K562 (cell line): ENCODE results near the gene ZBTB9. TPM values are rescaled to one million over a fixed set of nuclear protein-coding genes. Genes with fewer than 3 reads are reported as not detected.

ENCODE experiments used
- ESRRB ChIP-seq: fragments of 250-450 bp; sonication (Bioruptor Pico); IDR thresholded peaks from 2 replicates; pipeline ENCODE4 v1.5.0; 2020; ENCODE audit warnings: mild to moderate bottlenecking, moderate library complexity, borderline replicate concordance
- FOXJ2 ChIP-seq: fragments of 200-800 bp; sonication (Bioruptor generic); IDR thresholded peaks from 2 replicates; pipeline ENCODE4 v1.6.1; 2016; ENCODE audit warnings: missing genetic modification characterization, missing compliant biosample characterization
- HIVEP1 ChIP-seq: fragments of 250-450 bp; sonication (Bioruptor Pico); IDR thresholded peaks from 2 replicates; pipeline ENCODE4 v1.4.0; 2020; ENCODE audit warnings: mild to moderate bottlenecking
- MCM7 ChIP-seq, 2 experiments: fragments of 450-650 bp; IDR thresholded peaks; 2 replicates each; pipeline ENCODE4 v1.6.1; 2016 to 2018
- NCOA4 ChIP-seq: fragments of 450-650 bp; IDR thresholded peaks from 2 replicates; pipeline ENCODE4 v1.6.1; 2018; ENCODE audit warnings: mild to moderate bottlenecking; ENCODE audit not compliant: partially characterized antibody
- NFE2L1 ChIP-seq: fragments of 450-650 bp; IDR thresholded peaks from 2 replicates; pipeline ENCODE4 v1.6.1; 2016; ENCODE audit warnings: missing genetic modification characterization, low read depth, mild to moderate bottlenecking, missing compliant biosample characterization, moderate library complexity, borderline replicate concordance
- RBM14 ChIP-seq: fragments of 200-400 bp; formaldehyde crosslinking; IDR thresholded peaks from 2 replicates; pipeline ENCODE4 v1.6.1; 2018; ENCODE audit warnings: low read depth, mild to moderate bottlenecking, low read length, moderate library complexity, borderline replicate concordance; ENCODE audit not compliant: insufficient read depth
- RHOXF2B ChIP-seq: fragments of 250-450 bp; sonication (Bioruptor Pico); conservative IDR thresholded peaks from 2 replicates; pipeline ENCODE4 v1.5.1; 2021
- SMAD4 ChIP-seq: fragments of 250-450 bp; sonication (Bioruptor Pico); conservative IDR thresholded peaks from 2 replicates; pipeline ENCODE4 v1.8.0; 2021; ENCODE audit warnings: inconsistent platforms, mild to moderate bottlenecking, moderate library complexity
- TAF1 ChIP-seq: IDR thresholded peaks from 2 replicates; pipeline ENCODE4 v1.6.1; 2011; ENCODE audit warnings: mild to moderate bottlenecking, low read length, moderate library complexity; ENCODE audit not compliant: insufficient read depth, control insufficient read depth, severe bottlenecking; ENCODE audit errors: extremely low read depth
- TOE1 ChIP-seq, 2 experiments: fragments of 450-650 bp in 1 of 2; sonication (generic) in 1 of 2; formaldehyde crosslinking in 1 of 2; IDR thresholded peaks; 2 replicates each; pipeline versions ENCODE4 v1.7.1 to v1.8.0; 2016 to 2022; ENCODE audit warnings: borderline replicate concordance in 2 of 2, mild to moderate bottlenecking in 2 of 2, antibody characterized with exemption in 1 of 2, inconsistent platforms in 1 of 2, low read depth in 1 of 2, missing genetic modification reagents in 1 of 2, moderate library complexity in 1 of 2
- ZKSCAN8 ChIP-seq: fragments of 200-800 bp; sonication (Bioruptor generic); IDR thresholded peaks from 2 replicates; pipeline ENCODE4 v1.6.1; 2016; ENCODE audit warnings: missing genetic modification characterization, missing compliant biosample characterization
- ZNF184 ChIP-seq: sonication (generic); formaldehyde crosslinking; IDR thresholded peaks from 2 replicates; pipeline ENCODE4 v1.5.0; 2020; ENCODE audit warnings: missing genetic modification reagents
- ZNF395 ChIP-seq: fragments of 200-800 bp; sonication (Bioruptor generic); IDR thresholded peaks from 2 replicates; pipeline ENCODE4 v1.6.1; 2017; ENCODE audit warnings: missing genetic modification characterization, missing compliant biosample characterization
- polyA plus RNA-seq, 8 experiments: library from polyadenylated mRNA; depleted of rRNA in 4 of 8; stranded (reverse) in 5 of 8; unstranded in 3 of 8; fragments of >200 nt; fragmentation: Nextera tagmentation in 2 of 8; fragmentation: Illumina TruSeq in 1 of 8; extraction: Ambion mirVana in 2 of 8; extraction: Trizol in 1 of 8; gene quantifications; 2 replicates each; pipeline versions ENCODE4 v1.2.1 to v1.2.3, GENCODE V29; 2011 to 2014; ENCODE audit warnings: inconsistent platforms in 1 of 8, missing spikeins in 1 of 8
- total RNA-seq, 7 experiments: library from RNA; depleted of rRNA in 6 of 7; stranded (reverse); fragments of >200 nt in 6 of 7; fragmentation: Illumina TruSeq in 2 of 7; extraction: Trizol in 2 of 7; gene quantifications; 2 replicates each; pipeline versions ENCODE4 v1.2.1 to v1.2.3, GENCODE V29; 2011 to 2021; ENCODE audit warnings: low replicate concordance in 1 of 7
- TF ChIP-seq, protein P1 (sequence below): fragments of 150-350 bp; conservative IDR thresholded peaks from 2 replicates; pipeline ENCODE4 v1.6.1; 2014; ENCODE audit warnings: low read length
- TF ChIP-seq, protein P2 (sequence below): fragments of 450-650 bp; IDR thresholded peaks from 2 replicates; pipeline ENCODE4 v1.6.1; 2017; ENCODE audit warnings: antibody characterized with exemption
- TF ChIP-seq, protein P3 (sequence below): fragments of 250-450 bp; sonication (Bioruptor Pico); IDR thresholded peaks from 2 replicates; pipeline ENCODE4 v1.5.0; 2020; ENCODE audit warnings: mild to moderate bottlenecking, borderline replicate concordance

Gene ZBTB9
- total and polyA plus RNA-seq, 9 of the 15 experiments (the other 6 are each of a cell fraction or from before 2014, with no cell fraction given) = 1.9 to 19.5 (median 10.4) TPM

GRCh38 chr6:33417128-33417902 lies 37.1 kb upstream of the ZBTB9 start (continued):
- TF ChIP-seq, protein P1, sequence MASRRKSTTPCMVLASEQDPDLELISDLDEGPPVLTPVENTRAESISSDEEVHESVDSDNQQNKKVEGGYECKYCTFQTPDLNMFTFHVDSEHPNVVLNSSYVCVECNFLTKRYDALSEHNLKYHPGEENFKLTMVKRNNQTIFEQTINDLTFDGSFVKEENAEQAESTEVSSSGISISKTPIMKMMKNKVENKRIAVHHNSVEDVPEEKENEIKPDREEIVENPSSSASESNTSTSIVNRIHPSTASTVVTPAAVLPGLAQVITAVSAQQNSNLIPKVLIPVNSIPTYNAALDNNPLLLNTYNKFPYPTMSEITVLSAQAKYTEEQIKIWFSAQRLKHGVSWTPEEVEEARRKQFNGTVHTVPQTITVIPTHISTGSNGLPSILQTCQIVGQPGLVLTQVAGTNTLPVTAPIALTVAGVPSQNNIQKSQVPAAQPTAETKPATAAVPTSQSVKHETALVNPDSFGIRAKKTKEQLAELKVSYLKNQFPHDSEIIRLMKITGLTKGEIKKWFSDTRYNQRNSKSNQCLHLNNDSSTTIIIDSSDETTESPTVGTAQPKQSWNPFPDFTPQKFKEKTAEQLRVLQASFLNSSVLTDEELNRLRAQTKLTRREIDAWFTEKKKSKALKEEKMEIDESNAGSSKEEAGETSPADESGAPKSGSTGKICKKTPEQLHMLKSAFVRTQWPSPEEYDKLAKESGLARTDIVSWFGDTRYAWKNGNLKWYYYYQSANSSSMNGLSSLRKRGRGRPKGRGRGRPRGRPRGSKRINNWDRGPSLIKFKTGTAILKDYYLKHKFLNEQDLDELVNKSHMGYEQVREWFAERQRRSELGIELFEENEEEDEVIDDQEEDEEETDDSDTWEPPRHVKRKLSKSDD = no peak
- TF ChIP-seq ESRRB (CRISPR knock-in tag) (no peak), ZNF395 (no peak; the same call in 1 of the 2 replicates), TAF1 (no peak), SMAD4 (no peak), RBM14 (no peak), TOE1 (IDR thresholded peaks at IDR 0.05; ENCODE audit: borderline replicate concordance) (no peak), TOE1 (CRISPR knock-in tag; IDR thresholded peaks at IDR 0.05; ENCODE audit: borderline replicate concordance, low read depth) (no peak), NFE2L1 (tag) (no peak), HIVEP1 (CRISPR knock-in tag) (no peak), FOXJ2 (tag) (no peak), RHOXF2B (no peak), MCM7 (IDR thresholded peaks at IDR 0.05) (no peak), ZKSCAN8 (no peak), ZNF184 (CRISPR knock-in tag) (no peak), NCOA4 (no peak)
- TF ChIP-seq, protein P2, sequence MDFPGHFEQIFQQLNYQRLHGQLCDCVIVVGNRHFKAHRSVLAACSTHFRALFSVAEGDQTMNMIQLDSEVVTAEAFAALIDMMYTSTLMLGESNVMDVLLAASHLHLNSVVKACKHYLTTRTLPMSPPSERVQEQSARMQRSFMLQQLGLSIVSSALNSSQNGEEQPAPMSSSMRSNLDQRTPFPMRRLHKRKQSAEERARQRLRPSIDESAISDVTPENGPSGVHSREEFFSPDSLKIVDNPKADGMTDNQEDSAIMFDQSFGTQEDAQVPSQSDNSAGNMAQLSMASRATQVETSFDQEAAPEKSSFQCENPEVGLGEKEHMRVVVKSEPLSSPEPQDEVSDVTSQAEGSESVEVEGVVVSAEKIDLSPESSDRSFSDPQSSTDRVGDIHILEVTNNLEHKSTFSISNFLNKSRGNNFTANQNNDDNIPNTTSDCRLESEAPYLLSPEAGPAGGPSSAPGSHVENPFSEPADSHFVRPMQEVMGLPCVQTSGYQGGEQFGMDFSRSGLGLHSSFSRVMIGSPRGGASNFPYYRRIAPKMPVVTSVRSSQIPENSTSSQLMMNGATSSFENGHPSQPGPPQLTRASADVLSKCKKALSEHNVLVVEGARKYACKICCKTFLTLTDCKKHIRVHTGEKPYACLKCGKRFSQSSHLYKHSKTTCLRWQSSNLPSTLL = no peak
- TF ChIP-seq, protein P3, sequence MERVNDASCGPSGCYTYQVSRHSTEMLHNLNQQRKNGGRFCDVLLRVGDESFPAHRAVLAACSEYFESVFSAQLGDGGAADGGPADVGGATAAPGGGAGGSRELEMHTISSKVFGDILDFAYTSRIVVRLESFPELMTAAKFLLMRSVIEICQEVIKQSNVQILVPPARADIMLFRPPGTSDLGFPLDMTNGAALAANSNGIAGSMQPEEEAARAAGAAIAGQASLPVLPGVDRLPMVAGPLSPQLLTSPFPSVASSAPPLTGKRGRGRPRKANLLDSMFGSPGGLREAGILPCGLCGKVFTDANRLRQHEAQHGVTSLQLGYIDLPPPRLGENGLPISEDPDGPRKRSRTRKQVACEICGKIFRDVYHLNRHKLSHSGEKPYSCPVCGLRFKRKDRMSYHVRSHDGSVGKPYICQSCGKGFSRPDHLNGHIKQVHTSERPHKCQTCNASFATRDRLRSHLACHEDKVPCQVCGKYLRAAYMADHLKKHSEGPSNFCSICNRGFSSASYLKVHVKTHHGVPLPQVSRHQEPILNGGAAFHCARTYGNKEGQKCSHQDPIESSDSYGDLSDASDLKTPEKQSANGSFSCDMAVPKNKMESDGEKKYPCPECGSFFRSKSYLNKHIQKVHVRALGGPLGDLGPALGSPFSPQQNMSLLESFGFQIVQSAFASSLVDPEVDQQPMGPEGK (CRISPR knock-in tag) = no peak
